HG02870 (cell line): Measurements from ENCODE around the gene PRC1.

Experiments used
- ATAC-seq: cut with Tn5 transposase; IDR thresholded peaks from one replicate; pipeline ENCODE4 v1.9.1; 2021; ENCODE audit warnings: mild to moderate bottlenecking, moderate library complexity; ENCODE audit not compliant: unreplicated experiment

PRC1 gene

GRCh38 chr15:90955624-90956273, 38.6 kb downstream of the PRC1 start:
- no peak for ATAC-seq

DNA sequence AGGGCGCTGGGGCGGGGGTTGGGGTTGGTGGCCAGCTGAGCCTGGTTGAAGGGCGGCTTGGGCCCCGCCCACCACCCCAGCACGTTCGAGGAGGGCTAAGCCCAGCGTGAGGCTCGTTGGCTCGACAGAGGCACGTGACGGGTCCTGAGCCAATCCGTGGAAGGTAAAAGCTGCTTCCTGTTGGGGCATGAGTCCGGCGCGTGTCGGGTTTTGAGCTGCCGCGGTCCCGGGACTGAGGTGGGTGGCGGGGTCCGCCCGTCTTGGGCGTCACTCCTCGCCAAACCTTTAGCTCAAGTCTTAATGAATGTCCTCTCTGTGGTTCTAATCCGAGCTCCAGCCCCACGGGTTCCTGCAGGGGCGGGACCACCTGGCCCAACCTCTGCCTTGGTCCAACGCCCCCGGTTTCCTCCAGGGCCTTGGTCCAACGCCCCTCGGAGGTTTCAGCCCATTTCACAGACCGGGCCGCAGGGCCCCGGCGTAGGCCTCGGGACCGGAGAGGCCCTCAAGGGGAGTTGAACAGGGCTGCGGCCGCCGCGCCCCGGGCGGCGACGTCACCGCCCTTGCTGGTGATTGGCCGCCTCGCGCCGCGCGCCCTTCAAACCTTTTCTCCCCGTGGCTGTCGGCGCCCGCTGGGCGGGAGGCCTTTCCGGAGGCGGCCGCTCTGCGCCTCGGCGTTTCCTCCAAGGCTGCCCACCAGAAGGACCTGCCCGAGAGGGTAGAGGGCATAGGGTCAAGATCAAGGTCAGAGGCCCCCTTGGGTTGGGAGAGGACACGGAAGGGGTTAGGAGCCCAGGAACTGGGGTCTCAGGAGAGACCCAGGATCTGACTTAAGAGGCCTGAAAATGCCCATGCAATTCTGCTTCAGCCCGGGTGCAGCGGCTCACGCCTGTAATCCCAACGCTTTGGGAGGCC, 39.4 kb downstream of the PRC1 start, which contains the start of gene RCCD1:
RCCD1 (plus strand) TSS at position 173 of the 912 bp plus-strand sequence. CDS start 1,851 bp downstream, outside the sequence.
- ATAC-seq, result peak; percentile 91

DNA sequence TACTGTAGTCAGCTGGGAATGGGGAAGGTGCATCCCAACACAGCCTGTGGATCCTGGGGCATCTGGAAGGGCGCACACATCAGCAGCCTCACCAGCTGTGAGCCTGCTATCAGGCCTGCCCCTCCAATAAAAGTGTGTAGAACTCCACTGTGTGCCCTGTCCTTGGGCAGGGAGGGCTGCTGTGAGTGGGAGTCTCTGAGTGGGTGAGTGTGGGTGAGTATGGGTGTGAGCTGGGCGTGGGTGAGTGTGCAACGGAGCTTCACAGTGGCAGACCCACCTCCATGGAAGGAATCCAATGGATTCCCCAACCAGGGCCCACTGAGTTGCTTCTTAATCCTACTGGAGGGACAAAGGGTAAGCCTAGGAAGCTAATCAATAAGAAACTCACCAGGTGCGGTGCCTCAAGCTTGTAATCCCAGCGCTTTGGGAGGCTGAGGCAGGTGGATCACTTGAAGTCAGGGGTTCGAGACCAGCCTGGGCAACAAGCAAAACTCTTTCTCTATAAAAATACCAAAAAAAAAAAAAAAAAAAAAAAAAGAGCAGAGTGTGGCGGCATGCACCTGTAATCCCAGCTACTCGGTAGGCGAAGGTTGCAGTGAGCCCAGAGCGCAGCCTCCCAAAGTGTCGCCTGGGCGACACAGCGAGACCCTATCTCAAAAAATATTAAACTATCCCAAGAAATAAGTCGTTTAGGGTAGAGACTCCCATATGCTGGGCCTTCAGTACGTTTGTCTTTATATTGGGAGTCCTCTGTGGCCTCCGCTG, 40.2 kb downstream of the PRC1 start:
- no peak for ATAC-seq

- no peak for ATAC-seq
Measured at GRCh38 chr15:90952901-90953677, 41.2 kb downstream of the PRC1 start.

GRCh38 chr15:90950676-90951075, 43.7 kb downstream of the PRC1 start:
- ATAC-seq, result no peak

DNA sequence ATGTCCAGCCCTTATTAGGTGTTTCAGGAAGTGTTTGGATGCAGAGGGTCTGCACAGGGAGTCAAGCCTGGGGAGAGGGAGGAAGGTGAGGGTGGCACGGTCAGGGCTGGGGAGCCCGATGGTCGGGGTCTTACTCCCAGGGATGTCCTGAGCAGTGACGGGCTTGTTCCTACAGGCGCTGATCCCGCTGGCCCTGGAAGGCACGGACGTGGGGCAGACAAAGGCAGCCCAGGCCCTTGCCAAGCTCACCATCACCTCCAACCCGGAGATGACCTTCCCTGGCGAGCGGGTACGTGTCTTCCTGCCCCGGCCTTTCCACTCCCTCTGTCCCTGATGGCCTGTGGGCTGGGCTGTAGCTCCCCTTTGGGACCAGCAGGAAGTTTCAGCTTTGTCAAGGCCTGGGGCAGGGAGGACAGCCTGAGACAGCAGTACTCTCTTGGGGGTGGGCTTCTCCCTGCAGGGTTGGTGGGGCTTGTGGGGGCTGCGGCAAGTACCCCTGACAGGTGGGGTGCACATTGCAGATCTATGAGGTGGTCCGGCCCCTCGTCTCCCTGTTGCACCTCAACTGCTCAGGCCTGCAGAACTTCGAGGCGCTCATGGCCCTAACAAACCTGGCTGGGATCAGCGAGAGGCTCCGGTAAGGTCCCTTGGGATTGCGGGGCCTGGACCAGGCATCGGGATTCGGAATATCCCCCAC, 44.2 kb downstream of the PRC1 start:
- no peak for ATAC-seq

GRCh38 chr15:90948506-90948905, 45.8 kb downstream of the PRC1 start:
- no peak for ATAC-seq

DNA sequence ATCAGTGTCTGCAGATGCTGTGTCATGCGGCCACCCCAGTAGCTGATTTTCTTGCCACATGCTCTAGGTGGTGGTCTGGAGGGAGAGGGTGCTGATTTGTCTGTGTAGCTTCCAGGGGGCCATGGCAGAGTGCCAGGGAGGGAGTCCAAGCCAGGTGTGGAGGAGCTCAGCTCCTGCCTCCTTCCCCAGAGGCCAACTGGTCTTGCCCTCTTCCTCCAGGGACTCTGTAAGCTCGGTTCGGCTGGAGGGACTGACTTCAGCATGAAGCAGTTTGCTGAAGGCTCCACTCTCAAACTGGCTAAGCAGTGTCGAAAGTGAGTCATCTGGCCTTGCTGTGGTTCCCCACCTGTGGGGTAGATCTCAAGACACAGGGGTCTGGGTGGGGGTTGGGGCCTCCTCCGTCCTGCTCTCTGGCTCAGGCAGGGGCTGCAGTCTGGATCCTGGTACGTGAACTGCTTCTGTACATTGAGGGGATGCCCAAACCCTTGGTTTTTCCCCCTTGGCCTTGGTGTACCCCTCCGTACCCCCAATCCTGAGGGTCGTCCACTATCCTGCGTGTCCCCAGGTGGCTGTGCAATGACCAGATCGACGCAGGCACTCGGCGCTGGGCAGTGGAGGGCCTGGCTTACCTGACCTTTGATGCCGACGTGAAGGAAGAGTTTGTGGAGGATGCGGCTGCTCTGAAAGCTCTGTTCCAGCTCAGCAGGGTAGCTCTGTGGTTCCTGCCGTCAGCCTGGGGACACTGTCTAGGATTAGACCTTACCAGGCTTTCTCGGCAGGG, 46.6 kb downstream of the PRC1 start:
- no peak for ATAC-seq

GRCh38 chr15:90946941-90947576, 47.3 kb downstream of the PRC1 start:
- no peak for ATAC-seq

- ATAC-seq, result no peak
Measured at GRCh38 chr15:90946538-90946937, 47.8 kb downstream of the PRC1 start.

DNA sequence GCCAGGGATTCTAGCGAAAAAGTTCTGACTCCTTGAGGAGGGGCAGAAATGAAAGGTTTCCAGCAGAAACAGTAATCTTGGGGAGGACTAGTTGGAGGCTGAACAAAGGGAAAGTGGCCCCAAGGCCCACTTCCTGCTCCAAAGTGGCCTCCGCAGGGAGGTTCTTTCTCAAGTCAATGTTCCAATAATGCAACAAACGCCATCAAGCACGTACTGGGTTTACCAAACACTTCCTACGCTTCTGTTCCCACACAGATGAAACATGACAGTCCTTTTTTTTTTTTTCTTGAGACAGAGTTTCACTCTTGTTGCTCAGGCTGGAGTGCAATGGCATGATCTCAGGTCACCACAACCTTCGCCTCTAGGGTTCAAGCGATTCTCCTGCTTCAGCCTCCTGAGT, 49.2 kb downstream of the PRC1 start:
- no peak for ATAC-seq

DNA sequence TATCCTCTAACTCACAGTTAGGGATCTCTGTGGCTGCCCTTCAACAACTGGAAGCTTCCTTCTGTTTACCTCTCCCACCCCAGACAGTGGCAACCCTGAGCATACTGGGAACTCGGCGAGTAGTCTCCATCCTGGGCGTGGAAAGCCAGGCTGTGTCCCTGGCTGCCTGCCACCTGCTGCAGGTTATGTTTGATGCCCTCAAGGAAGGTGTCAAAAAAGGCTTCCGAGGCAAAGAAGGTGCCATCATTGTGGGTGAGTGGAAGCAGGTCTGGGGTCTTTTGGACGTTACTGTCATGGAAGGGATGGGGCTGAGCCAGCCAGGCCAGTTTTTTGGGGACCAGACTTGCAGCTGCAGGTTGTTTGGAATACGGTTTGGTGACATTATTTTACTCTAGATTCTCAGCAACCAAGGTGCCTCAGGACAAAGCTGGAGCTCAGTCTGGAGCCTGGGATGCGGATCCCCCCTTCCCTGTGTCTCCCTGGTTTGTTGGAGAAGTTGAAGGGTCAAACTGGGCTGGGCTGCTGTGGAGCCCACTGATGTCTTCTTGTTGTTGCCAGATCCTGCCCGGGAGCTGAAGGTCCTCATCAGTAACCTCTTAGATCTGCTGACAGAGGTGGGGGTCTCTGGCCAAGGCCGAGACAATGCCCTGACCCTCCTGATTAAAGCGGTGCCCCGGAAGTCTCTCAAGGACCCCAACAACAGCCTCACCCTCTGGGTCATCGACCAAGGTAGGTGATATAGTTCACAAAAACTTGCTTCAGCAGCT, 51.8 kb downstream of the PRC1 start:
- ATAC-seq, result no peak

- ATAC-seq, result no peak
Measured at GRCh38 chr15:90941038-90941437, 53.3 kb downstream of the PRC1 start.

- ATAC-seq, result no peak
Measured at GRCh38 chr15:90939756-90940155, 54.6 kb downstream of the PRC1 start.

- ATAC-seq, result no peak
Measured at GRCh38 chr15:90938261-90938660, 56.1 kb downstream of the PRC1 start.

DNA sequence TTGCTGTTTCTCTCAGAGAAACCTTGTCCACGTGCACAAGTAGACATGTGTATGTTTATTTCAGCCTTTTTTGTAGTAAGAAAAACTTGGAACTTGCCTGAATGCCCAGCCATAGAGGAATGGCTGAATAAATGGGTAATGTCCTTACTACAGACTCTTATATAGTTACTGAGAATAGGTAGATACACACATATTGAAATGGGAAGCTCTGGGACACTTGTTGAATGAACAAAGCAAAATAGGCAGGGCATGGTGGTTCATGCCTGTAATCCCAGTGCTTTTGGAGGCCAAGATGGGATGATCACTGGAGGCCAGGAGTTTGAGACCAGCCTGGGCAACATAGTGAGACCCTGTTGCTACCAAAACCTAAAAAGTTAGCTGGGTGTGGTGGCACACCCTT, 57.5 kb downstream of the PRC1 start:
- no peak for ATAC-seq

- ATAC-seq, result peak; percentile 56
Measured at GRCh38 chr15:90934949-90935751, 59.2 kb downstream of the PRC1 start, which contains the start of gene UNC45A. Gene UNC45A (plus strand): TSS chr15:90935285. CDS start chr15:90935325, 40 bp downstream.
